ENCODE data around the gene TINAGL1. TPM values are rescaled to one million over a fixed set of nuclear protein-coding genes. Genes with fewer than 3 reads are reported as not detected.

The TINAGL1 gene
- polyA plus RNA-seq, 2 of the 4 experiments (the other 2 are of a cell fraction): 0.22 to 0.88 TPM

- Histone ChIP-seq H3K9me3 (no peaks in the 10 kb centered on the region), H3K27ac (peak overlapping the region in 1 of 2 experiments; percentile 52; a peak in 2 of 6 replicates), H3K4me3 (no peak overlapping the region), H3K4me2 (no peak overlapping the region), H3K4me1 (peaks cover 53% of the 10 kb centered on the region)
- ChIA-PET CTCF (interaction anchor here (1.0 to 20.4 kb wide), 2 partner anchors 12 to 16 kb away, joined by 3 to 252 read pairs; no protein-coding TSS in a partner anchor), POLR2A (no interaction called here)
- no peak for TF ChIP-seq HOXA7 (CRISPR knock-in tag; IDR thresholded peaks at IDR 0.05)
- TF ChIP-seq HOXB13 (CRISPR knock-in tag; IDR thresholded peaks at IDR 0.05; ENCODE audit: low read depth): no peak
- no peak for TF ChIP-seq POLR2AphosphoS2 (conservative IDR thresholded peaks at IDR 0.05; ENCODE audit: low read length)
- TF ChIP-seq FOXS1 (CRISPR knock-in tag; IDR thresholded peaks at IDR 0.05): no peak
- no peak for TF ChIP-seq EHF (CRISPR knock-in tag; IDR thresholded peaks at IDR 0.05)
- no peak for TF ChIP-seq JUNB (IDR thresholded peaks at IDR 0.05)
- TF ChIP-seq CHD2 (IDR thresholded peaks at IDR 0.05; ENCODE audit: low read length, partially characterized antibody): no peak
- no peak for TF ChIP-seq USF2 (IDR thresholded peaks at IDR 0.05)
- TF ChIP-seq PHF8 (IDR thresholded peaks at IDR 0.05; ENCODE audit: borderline replicate concordance, low read depth): no peak
- TF ChIP-seq CBX2 (IDR thresholded peaks at IDR 0.05; ENCODE audit: borderline replicate concordance, low read depth): no peak
- TF ChIP-seq HOXB5 (CRISPR knock-in tag; IDR thresholded peaks at IDR 0.05): no peak
- no peak for TF ChIP-seq MYC (IDR thresholded peaks at IDR 0.05; ENCODE audit: borderline replicate concordance, low read length)
- no peak for TF ChIP-seq ZSCAN20 (CRISPR knock-in tag; IDR thresholded peaks at IDR 0.05)
- FAIRE-seq: no peak
- no peak for ATAC-seq
- 93% methylated on average over 5 of the region's 5 CpGs for WGBS (ENCODE audit: missing lambda C conversion rate)
- DNase-seq (ENCODE audit: low read depth in 1 of 2, low spot score in 1 of 2): no peak
Observed at GRCh38 chr1:31579374-31579773, 3.1 kb downstream of the TINAGL1 start.

- ATAC-seq (no peak), DNase-seq (ENCODE audit: low read depth in 1 of 2, low spot score in 1 of 2) (no peak), FAIRE-seq (no peak)
- H3K9me3 ChIP-seq: no peaks in the 10 kb centered on the region
- TF ChIP-seq CBX2 (IDR thresholded peaks at IDR 0.05; ENCODE audit: borderline replicate concordance, low read depth): no peak
- no peak for TF ChIP-seq CBX8 (IDR thresholded peaks at IDR 0.05)
- TF ChIP-seq FOXS1 (CRISPR knock-in tag; IDR thresholded peaks at IDR 0.05): no peak
- H3K4me1 ChIP-seq: peaks cover 44% of the 10 kb centered on the region
- no peak overlapping the region for H3K4me3 ChIP-seq
- WGBS (ENCODE audit: missing lambda C conversion rate): 66% methylated on average over 5 of the region's 5 CpGs
- peak overlapping the region in 1 of 2 experiments; percentile 49; a peak in 2 of 6 replicates for H3K27ac ChIP-seq
- H3K4me2 ChIP-seq: no peak overlapping the region
- POLR2A ChIA-PET: interaction anchor here (0.6 kb wide), 1 partner anchor 208 kb away, joined by 5 read pairs; no protein-coding TSS in a partner anchor
- CTCF ChIA-PET: interaction anchor here (1.9 kb wide), 1 partner anchor 11 kb away, joined by 8 read pairs; no protein-coding TSS in a partner anchor
Observed at GRCh38 chr1:31580513-31580870, 4.2 kb downstream of the TINAGL1 start.

GRCh38 chr1:31580891-31581603 lies 4.7 kb downstream of the TINAGL1 start:
- WGBS (ENCODE audit: missing lambda C conversion rate): 82% methylated on average over 12 of the region's 15 CpGs
- no peaks in the 10 kb centered on the region for H3K9me3 ChIP-seq
- no peak overlapping the region; a peak in 1 of 6 replicates for H3K27ac ChIP-seq
- POLR2A ChIA-PET: interaction anchor here (0.6 kb wide), 1 partner anchor 208 kb away, joined by 5 read pairs; no protein-coding TSS in a partner anchor
- peaks cover 39% of the 10 kb centered on the region for H3K4me1 ChIP-seq
- no peak overlapping the region for H3K4me3 ChIP-seq
- ATAC-seq (no peak), DNase-seq (ENCODE audit: low read depth in 1 of 2, low spot score in 1 of 2) (no peak), FAIRE-seq (no peak)
- H3K4me2 ChIP-seq: no peak overlapping the region
- CTCF ChIA-PET: interaction anchor here (1.7 to 1.9 kb wide), 2 partner anchors 10 to 13 kb away, joined by 8 read pairs; no protein-coding TSS in a partner anchor
- TF ChIP-seq USF2 (IDR thresholded peaks at IDR 0.05): no peak
- TF ChIP-seq MAZ (IDR thresholded peaks at IDR 0.05; ENCODE audit: borderline replicate concordance, low read depth, low read length): no peak
- TF ChIP-seq JUN (IDR thresholded peaks at IDR 0.05): no peak
- no peak for TF ChIP-seq HOXB13 (CRISPR knock-in tag; IDR thresholded peaks at IDR 0.05; ENCODE audit: low read depth)
- no peak for TF ChIP-seq CBX2 (IDR thresholded peaks at IDR 0.05; ENCODE audit: borderline replicate concordance, low read depth)
- no peak for TF ChIP-seq FOXS1 (CRISPR knock-in tag; IDR thresholded peaks at IDR 0.05)
- no peak for TF ChIP-seq KDM5A (IDR thresholded peaks at IDR 0.05)
- TF ChIP-seq, protein P1, sequence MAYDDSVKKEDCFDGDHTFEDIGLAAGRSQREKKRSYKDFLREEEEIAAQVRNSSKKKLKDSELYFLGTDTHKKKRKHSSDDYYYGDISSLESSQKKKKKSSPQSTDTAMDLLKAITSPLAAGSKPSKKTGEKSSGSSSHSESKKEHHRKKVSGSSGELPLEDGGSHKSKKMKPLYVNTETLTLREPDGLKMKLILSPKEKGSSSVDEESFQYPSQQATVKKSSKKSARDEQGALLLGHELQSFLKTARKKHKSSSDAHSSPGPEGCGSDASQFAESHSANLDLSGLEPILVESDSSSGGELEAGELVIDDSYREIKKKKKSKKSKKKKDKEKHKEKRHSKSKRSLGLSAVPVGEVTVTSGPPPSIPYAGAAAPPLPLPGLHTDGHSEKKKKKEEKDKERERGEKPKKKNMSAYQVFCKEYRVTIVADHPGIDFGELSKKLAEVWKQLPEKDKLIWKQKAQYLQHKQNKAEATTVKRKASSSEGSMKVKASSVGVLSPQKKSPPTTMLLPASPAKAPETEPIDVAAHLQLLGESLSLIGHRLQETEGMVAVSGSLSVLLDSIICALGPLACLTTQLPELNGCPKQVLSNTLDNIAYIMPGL (CRISPR knock-in tag; IDR thresholded peaks at IDR 0.05; ENCODE audit: borderline replicate concordance): no peak
- no peak for TF ChIP-seq RFX5 (IDR thresholded peaks at IDR 0.05)
- no peak for TF ChIP-seq MYC (IDR thresholded peaks at IDR 0.05; ENCODE audit: borderline replicate concordance, low read length)
- TF ChIP-seq, protein P2, sequence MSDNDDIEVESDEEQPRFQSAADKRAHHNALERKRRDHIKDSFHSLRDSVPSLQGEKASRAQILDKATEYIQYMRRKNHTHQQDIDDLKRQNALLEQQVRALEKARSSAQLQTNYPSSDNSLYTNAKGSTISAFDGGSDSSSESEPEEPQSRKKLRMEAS (IDR thresholded peaks at IDR 0.05): no peak
- no peak for TF ChIP-seq PHF8 (IDR thresholded peaks at IDR 0.05; ENCODE audit: borderline replicate concordance, low read depth)
- no peak for TF ChIP-seq ZC3H11A (IDR thresholded peaks at IDR 0.05)
- no peak for TF ChIP-seq ZFP36 (IDR thresholded peaks at IDR 0.05; ENCODE audit: borderline replicate concordance, partially characterized antibody)
- TF ChIP-seq ZNF302 (CRISPR knock-in tag; IDR thresholded peaks at IDR 0.05): no peak
- TF ChIP-seq NFE2L2 (conservative IDR thresholded peaks at IDR 0.05; ENCODE audit: low read length): no peak
- TF ChIP-seq ZSCAN20 (CRISPR knock-in tag; IDR thresholded peaks at IDR 0.05): no peak
- no peak for TF ChIP-seq SREBF2 (IDR thresholded peaks at IDR 0.05)
